COR-L47 (cell line): ENCODE data around the gene GABRA5.
A peak's percentile ranks its signal among the peaks of the same experiment; 100 is the strongest.
"Not testable (repeated sequence)": the region's sequence is repeated elsewhere in the genome, so short reads cannot be mapped to it uniquely, and the experiment has no call there.

ENCODE experiments used
- DNase-seq: peaks from one replicate; lab custom pipeline; 2025; lab: John Stamatoyannopoulos, UW

Gene GABRA5

GRCh38 chr15:26877831-26878230 is 11.0 kb downstream of the GABRA5 start:
- no peak for DNase-seq

- DNase-seq: no peak
Observed at GRCh38 chr15:26879706-26880105, 12.8 kb downstream of the GABRA5 start.

GRCh38 chr15:26882112-26882511 is 15.2 kb downstream of the GABRA5 start:
- DNase-seq: no peak

DNA sequence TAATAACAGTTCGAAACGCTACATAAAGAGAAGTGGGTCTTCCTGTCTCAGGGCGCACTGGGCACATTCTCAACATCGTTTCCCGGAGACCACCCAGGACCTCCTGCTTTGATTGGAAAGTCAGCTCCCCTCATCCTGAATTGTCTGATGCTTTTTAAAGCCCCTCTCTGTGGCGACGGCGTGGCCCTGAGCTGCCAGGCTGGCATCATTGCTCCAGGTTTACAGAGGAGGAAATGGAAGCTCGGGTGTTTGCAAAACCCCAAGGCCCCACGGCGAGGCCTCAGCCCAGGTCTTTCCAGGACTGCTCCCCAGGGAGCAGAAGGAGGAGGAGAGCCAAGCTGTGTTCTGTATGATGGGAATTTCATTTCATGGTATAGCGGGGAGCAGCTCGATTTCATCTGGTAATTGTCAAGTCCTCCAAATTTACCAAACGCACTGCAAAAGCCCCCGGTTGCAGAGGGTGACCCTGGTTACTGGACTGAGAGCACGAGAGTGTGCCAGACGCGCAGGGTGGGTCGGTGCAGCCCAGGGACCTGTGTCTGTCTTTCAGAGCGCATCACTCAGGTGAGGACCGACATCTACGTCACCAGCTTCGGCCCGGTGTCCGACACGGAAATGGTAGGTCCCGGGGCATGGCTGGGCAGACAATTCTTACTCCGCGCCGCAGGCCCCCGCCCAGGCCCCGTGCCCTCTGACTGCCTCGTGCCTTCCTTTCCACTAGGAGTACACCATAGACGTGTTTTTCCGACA is 15.9 kb downstream of the GABRA5 start:
- no peak for DNase-seq

DNA sequence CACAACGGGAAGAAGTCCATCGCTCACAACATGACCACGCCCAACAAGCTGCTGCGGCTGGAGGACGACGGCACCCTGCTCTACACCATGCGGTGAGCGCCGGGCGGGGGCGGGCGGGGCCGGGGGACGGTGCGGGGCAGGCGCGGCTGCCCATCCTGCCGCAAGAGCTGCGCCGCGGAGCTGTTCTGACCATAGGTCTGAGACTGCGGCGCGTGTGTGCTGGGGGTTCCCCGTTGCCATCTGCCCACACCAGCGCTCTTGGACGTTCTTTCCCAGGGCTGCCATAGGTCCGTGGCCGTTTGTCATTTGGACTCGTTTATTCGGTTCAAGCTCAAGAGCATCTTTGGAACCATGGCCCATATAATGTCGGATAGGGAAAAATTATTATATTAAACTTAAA is 16.6 kb downstream of the GABRA5 start:
- no peak for DNase-seq

GRCh38 chr15:26886566-26886965 is 19.7 kb downstream of the GABRA5 start:
- no peak for DNase-seq

GRCh38 chr15:26887926-26888666 is 21.2 kb downstream of the GABRA5 start:
- no peak for DNase-seq

DNA sequence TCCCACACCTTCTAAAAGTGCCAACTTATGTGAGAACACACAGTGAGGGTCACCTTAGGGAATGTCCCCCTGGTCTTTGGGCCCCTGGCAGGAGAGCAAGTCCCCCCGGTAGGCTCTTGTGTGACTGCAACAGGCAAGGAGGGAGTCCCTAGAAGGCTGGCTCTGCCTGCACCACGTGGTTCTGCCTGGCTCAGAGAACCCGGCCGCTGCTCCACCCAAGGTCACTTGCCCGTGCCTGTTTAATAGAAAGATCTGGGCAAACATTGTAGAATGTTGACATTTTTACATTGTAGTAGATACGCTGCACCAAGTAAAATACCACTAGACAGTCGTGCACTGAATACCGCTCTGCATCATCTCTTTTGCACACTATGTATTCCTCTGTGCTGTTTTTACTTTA is 21.9 kb downstream of the GABRA5 start:
- DNase-seq: peak; percentile 11

GRCh38 chr15:26889298-26889898 is 22.5 kb downstream of the GABRA5 start:
- DNase-seq: peak; percentile 28

GRCh38 chr15:26890451-26890850 is 23.6 kb downstream of the GABRA5 start:
- no peak for DNase-seq

DNA sequence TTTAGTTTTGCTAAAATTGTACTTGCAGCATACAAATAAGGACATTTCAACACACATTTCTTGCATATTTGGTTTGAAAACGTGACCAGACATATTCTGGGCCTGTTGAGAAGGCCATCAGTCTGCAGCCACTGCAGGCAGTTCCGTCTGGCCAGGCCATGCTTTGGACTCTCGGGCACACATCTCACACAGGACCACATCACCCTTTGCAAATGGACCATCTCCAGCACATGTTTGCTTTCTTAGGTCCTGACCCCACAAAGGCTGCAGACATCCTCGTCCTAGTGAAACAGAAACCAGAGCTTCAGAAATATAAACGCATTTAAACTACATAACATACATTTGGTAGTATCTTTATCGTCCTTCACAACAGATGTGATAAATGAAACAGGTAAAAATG is 24.1 kb downstream of the GABRA5 start:
- no peak for DNase-seq

DNA sequence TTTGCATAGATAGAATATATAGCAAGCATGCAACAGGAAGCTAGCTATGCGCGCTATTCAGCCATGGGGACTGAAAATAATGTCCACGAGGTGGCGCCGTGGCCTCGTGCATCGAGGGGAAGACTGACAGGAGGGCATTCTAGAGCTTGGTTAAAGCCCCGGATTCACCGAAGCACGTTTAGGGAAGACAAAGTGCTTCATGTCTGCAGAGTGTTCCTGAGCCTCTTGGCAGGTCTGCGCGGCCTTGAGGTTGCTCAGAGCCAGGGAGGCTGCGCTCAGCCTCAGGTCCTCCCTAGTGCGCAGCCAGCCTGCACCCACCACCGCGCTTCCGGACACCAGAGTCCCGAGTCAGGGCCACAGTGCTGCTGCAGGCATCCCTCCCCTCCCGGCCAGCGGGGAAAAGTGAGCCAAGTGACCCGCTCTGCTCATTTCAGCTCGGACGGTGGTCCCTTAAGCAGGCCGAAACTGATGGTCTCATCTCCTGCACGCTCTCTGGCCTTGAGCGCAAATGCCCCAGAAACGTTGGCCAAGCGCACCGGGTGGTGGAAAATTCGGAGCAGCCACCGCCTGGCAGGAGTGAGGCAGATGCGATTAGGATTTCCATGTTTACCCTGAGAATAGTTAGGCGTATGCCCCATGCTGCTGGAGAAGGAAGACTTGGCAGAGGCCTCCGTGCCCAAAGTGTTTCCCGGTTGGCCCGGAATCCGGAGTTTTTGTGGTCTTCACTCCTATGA is 24.8 kb downstream of the GABRA5 start:
- DNase-seq: peak; percentile 68

GRCh38 chr15:26892182-26892518 is 25.3 kb downstream of the GABRA5 start:
- DNase-seq: no peak

- no peak for DNase-seq
Observed at GRCh38 chr15:26892678-26893077, 25.8 kb downstream of the GABRA5 start.

- DNase-seq: no peak
Observed at GRCh38 chr15:26893351-26894065, 26.6 kb downstream of the GABRA5 start.

DNA sequence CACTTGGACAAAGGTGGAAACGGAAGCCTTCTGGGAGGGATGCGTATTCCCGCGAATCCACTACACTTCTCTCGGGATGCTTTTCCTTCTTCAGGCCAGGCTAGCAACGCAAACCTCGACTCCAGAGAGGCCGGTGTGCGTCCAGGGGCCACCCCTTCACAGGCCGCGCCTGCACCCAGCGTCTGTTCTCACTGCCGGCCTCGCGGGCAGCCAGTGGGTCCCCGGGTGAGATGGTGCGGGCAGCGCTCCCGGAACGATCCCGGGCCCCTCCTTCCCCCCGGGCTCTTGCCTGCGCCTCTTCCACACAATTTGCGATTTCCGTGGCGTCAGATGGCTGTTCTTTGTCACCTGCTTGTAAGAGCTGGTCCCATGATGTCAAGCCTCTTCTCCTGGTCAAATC is 27.3 kb downstream of the GABRA5 start:
- DNase-seq: no peak

- DNase-seq: not testable (repeated sequence)
Observed at GRCh38 chr15:26895346-26895745, 28.5 kb downstream of the GABRA5 start.

- DNase-seq: no peak
Observed at GRCh38 chr15:26899658-26900057, 32.8 kb downstream of the GABRA5 start.

DNA sequence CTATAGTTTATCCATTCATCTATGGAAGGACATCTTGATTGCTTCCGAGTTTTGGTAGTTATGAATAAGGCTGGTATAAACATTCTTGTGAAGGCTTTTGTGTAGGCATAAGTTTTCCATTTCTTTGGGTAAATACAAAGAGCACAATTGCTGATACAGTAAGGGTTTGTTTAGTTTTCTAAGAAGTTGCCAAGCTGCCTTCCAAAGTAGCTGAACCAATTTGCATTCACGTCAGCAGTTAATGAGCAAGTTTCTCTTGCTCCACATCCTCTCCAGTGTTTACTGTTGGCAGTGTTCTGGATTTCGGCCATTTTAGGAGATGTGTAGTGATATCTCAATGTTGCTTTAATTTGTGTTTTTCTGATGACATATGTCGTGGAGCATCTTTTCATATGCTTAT is 34.2 kb downstream of the GABRA5 start:
- no peak for DNase-seq

- DNase-seq: no peak
Observed at GRCh38 chr15:26910715-26911114, 43.9 kb downstream of the GABRA5 start.

DNA sequence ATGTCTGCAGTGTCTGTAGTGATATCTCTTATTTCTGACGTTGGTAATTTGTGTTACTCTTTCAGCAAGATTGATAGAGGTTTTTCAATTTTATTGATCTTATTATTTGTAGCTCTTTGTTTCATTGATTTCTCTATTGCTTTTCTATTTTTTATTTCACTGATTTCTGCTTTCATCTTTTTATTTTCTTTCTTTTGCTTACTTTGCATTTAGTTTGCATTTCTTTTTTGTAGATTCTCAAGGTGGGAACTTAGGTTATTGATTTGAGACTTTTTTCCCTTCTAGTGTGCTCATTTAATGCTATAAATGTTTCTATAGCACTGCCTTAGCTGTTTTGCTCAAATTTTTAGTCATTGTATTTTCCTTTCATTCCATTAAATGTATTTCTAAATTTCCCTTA is 54.6 kb downstream of the GABRA5 start:
- no peak for DNase-seq

- no peak for DNase-seq
Observed at GRCh38 chr15:26926081-26926480, 59.2 kb downstream of the GABRA5 start.
